ENCODE results near the gene CLVS2.

The CLVS2 gene

GRCh38 chr6:123022975-123023374, 26.9 kb downstream of the CLVS2 start:
- DNase-seq (ENCODE audit: low read depth in 1 of 2, low spot score in 1 of 2), result no peak

- DNase-seq (ENCODE audit: low read depth in 1 of 2, low spot score in 1 of 2), result no peak
These were observed 28.9 kb downstream of the CLVS2 start for GRCh38 chr6:123024976-123025375.

- no peak for DNase-seq (ENCODE audit: low read depth in 1 of 2, low spot score in 1 of 2)
These were observed 31.4 kb downstream of the CLVS2 start for GRCh38 chr6:123027408-123027807.

GRCh38 chr6:123028263-123028662, 32.2 kb downstream of the CLVS2 start:
- DNase-seq (ENCODE audit: low read depth in 1 of 2, low spot score in 1 of 2), result no peak

- DNase-seq (ENCODE audit: low read depth in 1 of 2, low spot score in 1 of 2), result no peak
These were observed 34.2 kb downstream of the CLVS2 start for GRCh38 chr6:123030282-123030681.

GRCh38 chr6:123036648-123037047, 40.6 kb downstream of the CLVS2 start:
- no peak for DNase-seq (ENCODE audit: low read depth in 1 of 2, low spot score in 1 of 2)

- DNase-seq (ENCODE audit: low read depth in 1 of 2, low spot score in 1 of 2), result no peak
These were observed 43.4 kb downstream of the CLVS2 start for GRCh38 chr6:123039431-123039830.

- no peak for DNase-seq (ENCODE audit: low read depth in 1 of 2, low spot score in 1 of 2)
These were observed 46.4 kb downstream of the CLVS2 start for GRCh38 chr6:123042401-123042800.

- DNase-seq (ENCODE audit: low read depth in 1 of 2, low spot score in 1 of 2), result no peak
These were observed 48.4 kb downstream of the CLVS2 start for GRCh38 chr6:123044341-123044860.

GRCh38 chr6:123053602-123054225, 57.7 kb downstream of the CLVS2 start:
- DNase-seq (ENCODE audit: low read depth in 1 of 2, low spot score in 1 of 2), result no peak

GRCh38 chr6:123055256-123055655, 59.2 kb downstream of the CLVS2 start:
- no peak for DNase-seq (ENCODE audit: low read depth in 1 of 2, low spot score in 1 of 2)

- no peak for DNase-seq (ENCODE audit: low read depth in 1 of 2, low spot score in 1 of 2)
These were observed 66.6 kb downstream of the CLVS2 start for GRCh38 chr6:123062670-123063069.

- no peak for DNase-seq (ENCODE audit: low read depth in 1 of 2, low spot score in 1 of 2)
These were observed 68.0 kb downstream of the CLVS2 start for GRCh38 chr6:123064038-123064437.

GRCh38 chr6:123074616-123075015, 78.6 kb downstream of the CLVS2 start:
- no peak for DNase-seq (ENCODE audit: low read depth in 1 of 2, low spot score in 1 of 2)

- no peak for DNase-seq (ENCODE audit: low read depth in 1 of 2, low spot score in 1 of 2)
These were observed 89.4 kb downstream of the CLVS2 start for GRCh38 chr6:123085403-123085802.

- no peak for DNase-seq (ENCODE audit: low read depth in 1 of 2, low spot score in 1 of 2)
These were observed 93.2 kb downstream of the CLVS2 start for GRCh38 chr6:123089226-123089625.

GRCh38 chr6:123091091-123091895, 95.3 kb downstream of the CLVS2 start:
- no peak for DNase-seq (ENCODE audit: low read depth in 1 of 2, low spot score in 1 of 2)

- no peak for DNase-seq (ENCODE audit: low read depth in 1 of 2, low spot score in 1 of 2)
These were observed 95.8 kb downstream of the CLVS2 start for GRCh38 chr6:123091896-123092271.

- DNase-seq (ENCODE audit: low read depth in 1 of 2, low spot score in 1 of 2), result no peak
These were observed 98.8 kb downstream of the CLVS2 start for GRCh38 chr6:123094795-123095194.

- DNase-seq (ENCODE audit: low read depth in 1 of 2, low spot score in 1 of 2), result no peak
These were observed 109.5 kb downstream of the CLVS2 start for GRCh38 chr6:123105561-123105960.

GRCh38 chr6:123116370-123116769, 120.3 kb downstream of the CLVS2 start:
- DNase-seq (ENCODE audit: low read depth in 1 of 2, low spot score in 1 of 2), result no peak

GRCh38 chr6:123117145-123117908, 121.3 kb downstream of the CLVS2 start:
- no peak for DNase-seq (ENCODE audit: low read depth in 1 of 2, low spot score in 1 of 2)

Data from stimulated activated CD4-positive, alpha-beta T cell treated with anti-CD3 and anti-CD28 coated beads, Interleukin-15, amount 100 ng/mL, for 1 hour (primary cell).